RKO (cell line): ENCODE data around the gene NFIL3.

Experiments
- DNase-seq: peaks from one replicate; pipeline ENCODE4 v3.0.0-alpha.2; 2016; ENCODE audit warnings: low spot score

The NFIL3 gene

GRCh38 chr9:91359734-91360470, 63.7 kb downstream of the NFIL3 start:
- peak; percentile 60 for DNase-seq

DNA sequence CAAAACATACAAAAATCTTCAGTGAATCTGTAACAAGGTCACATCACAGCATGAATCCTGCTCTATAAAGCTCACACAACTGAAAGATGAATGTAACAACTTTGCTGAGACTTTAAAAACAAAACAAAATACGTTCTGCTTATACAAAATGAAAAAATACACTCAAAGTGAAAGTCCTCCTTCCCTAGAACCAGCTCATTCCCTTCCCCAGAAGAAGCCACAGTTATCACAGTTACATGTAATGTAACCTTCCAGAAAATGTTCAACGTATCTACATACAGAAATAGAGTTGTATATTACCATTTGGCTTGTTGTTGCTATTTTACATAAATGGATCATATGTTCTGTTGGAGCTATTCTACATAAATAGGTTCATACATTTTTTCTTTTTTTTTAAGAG, 64.5 kb downstream of the NFIL3 start:
- DNase-seq = no peak
